Adrenal gland (tissue), 5 donors: Measurements from ENCODE around the gene PDHX.

Experiments used
- POLR2A ChIP-seq, 2 donors: fragments of 450-650 bp; IDR thresholded peaks; one replicate each; pipeline ENCODE4 v1.6.1; 2017; ENCODE audit warnings: antibody characterized with exemption in 2 of 2, mild to moderate bottlenecking in 2 of 2, moderate library complexity in 1 of 2
- TF ChIP-seq, protein P1 (sequence below), 6 experiments: fragments of 450-650 bp in 4 of 6; fragments of 200-600 bp in 2 of 6; sonication (generic) in 1 of 6; IDR thresholded peaks; 1 replicate in 5 of 6; 2 replicates in 1 of 6; pipeline versions ENCODE4 v1.5.1 to v1.8.0; 2016 to 2021; ENCODE audit warnings: antibody characterized with exemption in 6 of 6, mild to moderate bottlenecking in 2 of 6, moderate library complexity in 1 of 6
- donor health status: DM: no; HTN: no; CAD: no.

DNA sequence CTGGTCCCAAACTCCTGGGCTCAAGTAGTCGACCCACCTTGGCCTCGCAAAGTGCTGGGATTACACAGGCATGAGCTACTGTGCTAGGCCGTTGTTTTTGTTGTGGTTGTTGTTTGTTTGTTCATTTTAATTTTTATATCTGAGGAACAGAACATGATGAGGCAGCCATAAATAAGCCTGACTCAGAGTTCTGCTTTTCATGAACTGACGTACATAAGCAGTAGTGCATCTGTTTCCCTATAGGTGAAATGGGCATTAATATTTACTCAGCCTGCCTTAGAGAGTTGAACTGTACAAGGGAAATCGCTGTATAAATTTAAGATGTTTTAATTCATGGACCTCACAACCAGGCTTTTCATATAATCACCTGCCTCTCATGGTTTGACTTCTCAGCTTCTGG is 80.5 kb downstream of the PDHX start:
- TF ChIP-seq, protein P1, sequence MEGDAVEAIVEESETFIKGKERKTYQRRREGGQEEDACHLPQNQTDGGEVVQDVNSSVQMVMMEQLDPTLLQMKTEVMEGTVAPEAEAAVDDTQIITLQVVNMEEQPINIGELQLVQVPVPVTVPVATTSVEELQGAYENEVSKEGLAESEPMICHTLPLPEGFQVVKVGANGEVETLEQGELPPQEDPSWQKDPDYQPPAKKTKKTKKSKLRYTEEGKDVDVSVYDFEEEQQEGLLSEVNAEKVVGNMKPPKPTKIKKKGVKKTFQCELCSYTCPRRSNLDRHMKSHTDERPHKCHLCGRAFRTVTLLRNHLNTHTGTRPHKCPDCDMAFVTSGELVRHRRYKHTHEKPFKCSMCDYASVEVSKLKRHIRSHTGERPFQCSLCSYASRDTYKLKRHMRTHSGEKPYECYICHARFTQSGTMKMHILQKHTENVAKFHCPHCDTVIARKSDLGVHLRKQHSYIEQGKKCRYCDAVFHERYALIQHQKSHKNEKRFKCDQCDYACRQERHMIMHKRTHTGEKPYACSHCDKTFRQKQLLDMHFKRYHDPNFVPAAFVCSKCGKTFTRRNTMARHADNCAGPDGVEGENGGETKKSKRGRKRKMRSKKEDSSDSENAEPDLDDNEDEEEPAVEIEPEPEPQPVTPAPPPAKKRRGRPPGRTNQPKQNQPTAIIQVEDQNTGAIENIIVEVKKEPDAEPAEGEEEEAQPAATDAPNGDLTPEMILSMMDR (IDR thresholded peaks at IDR 0.05) = no peak
- TF ChIP-seq POLR2A (IDR thresholded peaks at IDR 0.05) = no peak
